Lung (tissue), 12 donors: ENCODE data around the gene SCYGR8. TPM values are rescaled to one million over a fixed set of nuclear protein-coding genes. Genes with fewer than 3 reads are reported as not detected.

ENCODE experiments used
- ATAC-seq: fragments of 200-7000 bp; cut with Tn5 transposase; one replicate; pipeline ENCODE4 v1.9.1; 2020; ENCODE audit warnings: moderate number of reproducible peaks; ENCODE audit not compliant: insufficient read depth, low FRiP score
- DNase-seq, 3 donors: peaks; one replicate each; pipeline ENCODE4 v3.0.0-alpha.2; 2013 to 2017
- H3K27ac ChIP-seq, 2 donors: one replicate each; pipeline ENCODE4 v1.5.1; 2013; ENCODE audit warnings: mild to moderate bottlenecking in 2 of 2, moderate library complexity in 2 of 2, control low read depth in 1 of 2, inconsistent platforms in 1 of 2, low read depth in 1 of 2, low read length in 1 of 2
- H3K27me3 ChIP-seq, 3 donors: one replicate each; pipeline ENCODE4 v1.5.1; 2013; ENCODE audit warnings: low read length in 2 of 3; ENCODE audit not compliant: control insufficient read depth in 3 of 3, insufficient read depth in 3 of 3
- H3K36me3 ChIP-seq, 4 donors: one replicate each; pipeline ENCODE4 v1.5.1; 2013; ENCODE audit warnings: low read length in 4 of 4, mild to moderate bottlenecking in 1 of 4, moderate library complexity in 1 of 4; ENCODE audit not compliant: control insufficient read depth in 4 of 4, insufficient read depth in 4 of 4
- H3K4me1 ChIP-seq, 5 donors: one replicate each; pipeline ENCODE4 v1.5.1; 2013; ENCODE audit warnings: low read length in 5 of 5, mild to moderate bottlenecking in 2 of 5, moderate library complexity in 1 of 5; ENCODE audit not compliant: control insufficient read depth in 5 of 5, insufficient read depth in 5 of 5
- H3K4me3 ChIP-seq: one replicate; pipeline ENCODE4 v1.5.1; 2013; ENCODE audit warnings: mild to moderate bottlenecking, control low read depth, moderate library complexity
- H3K9ac ChIP-seq, 2 donors: one replicate each; pipeline ENCODE4 v1.5.1; 2013; ENCODE audit warnings: low read length in 2 of 2, control low read depth in 1 of 2; ENCODE audit not compliant: insufficient read depth in 1 of 2
- H3K9me3 ChIP-seq, 4 donors: one replicate each; pipeline ENCODE4 v1.5.1; 2013; ENCODE audit warnings: low read length in 3 of 4, mild to moderate bottlenecking in 1 of 4, moderate library complexity in 1 of 4; ENCODE audit not compliant: control insufficient read depth in 4 of 4, insufficient read depth in 3 of 4
- WGBS, 2 donors: extraction: QIAGEN DNeasy Blood & Tissue Kit; methylation state at CpG; one replicate each; pipeline ENCODE4 v1.1.7; 2013; 5-methylcytosine and 5-hydroxymethylcytosine counted together
- polyA plus RNA-seq, 2 donors: library from polyadenylated mRNA; stranded (reverse); fragments of 200-250 nt; gene quantifications; one replicate each; pipeline ENCODE4 v1.2.1, GENCODE V29; 2013
- total RNA-seq, 2 donors: library from RNA; depleted of rRNA in 1 of 2; stranded (reverse); fragments of >200 nt in 1 of 2; gene quantifications; one replicate each; pipeline ENCODE4 v1.2.1, GENCODE V29; 2014 to 2021
- TF ChIP-seq, protein P1 (sequence below): IDR thresholded peaks from 2 replicates; pipeline ENCODE4 v1.5.1; 2012; ENCODE audit warnings: mild to moderate bottlenecking; ENCODE audit errors: control extremely low read depth, extremely low read depth
- donor health status: control.
- donor health status: control.
- donor health status: Bipolar disorder and iron deficiency.
- donor health status: healthy.
- donor health status: DM: yes; HTN: yes; CAD: no.

Gene SCYGR8
- total and polyA plus RNA-seq, 4 donors = not detected

DNA sequence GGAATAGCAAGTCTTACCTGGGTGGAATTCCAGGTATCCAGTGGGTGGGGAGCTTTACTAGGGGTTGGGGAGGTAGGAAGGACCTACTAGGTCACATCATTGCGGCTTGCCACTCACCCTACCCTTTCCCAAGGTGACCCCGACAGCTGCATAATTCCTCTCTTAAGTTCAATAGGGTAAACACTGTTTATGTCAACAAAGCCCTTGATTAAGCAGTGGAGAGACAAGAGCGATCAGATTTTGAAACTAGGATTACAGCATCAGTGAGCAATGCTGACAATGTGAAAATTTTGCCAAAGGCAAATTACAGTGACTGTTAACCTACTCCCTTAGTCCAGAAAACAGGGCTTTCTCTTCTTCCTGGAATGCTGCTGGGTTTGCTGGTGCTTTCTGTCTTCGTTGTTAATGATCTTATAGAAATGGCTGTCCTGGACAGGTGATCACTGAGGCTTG, 42.4 kb upstream of the SCYGR8 start:
- ATAC-seq = peak; percentile 70
- peak in 2 of 3 donors; percentile 20 to 44 for DNase-seq
- no peaks in the 10 kb centered on the region for H3K27me3 ChIP-seq
- WGBS, 2 donors = 48 to 75% methylated on average over 4 of the region's 4 CpGs
- TF ChIP-seq, protein P1, sequence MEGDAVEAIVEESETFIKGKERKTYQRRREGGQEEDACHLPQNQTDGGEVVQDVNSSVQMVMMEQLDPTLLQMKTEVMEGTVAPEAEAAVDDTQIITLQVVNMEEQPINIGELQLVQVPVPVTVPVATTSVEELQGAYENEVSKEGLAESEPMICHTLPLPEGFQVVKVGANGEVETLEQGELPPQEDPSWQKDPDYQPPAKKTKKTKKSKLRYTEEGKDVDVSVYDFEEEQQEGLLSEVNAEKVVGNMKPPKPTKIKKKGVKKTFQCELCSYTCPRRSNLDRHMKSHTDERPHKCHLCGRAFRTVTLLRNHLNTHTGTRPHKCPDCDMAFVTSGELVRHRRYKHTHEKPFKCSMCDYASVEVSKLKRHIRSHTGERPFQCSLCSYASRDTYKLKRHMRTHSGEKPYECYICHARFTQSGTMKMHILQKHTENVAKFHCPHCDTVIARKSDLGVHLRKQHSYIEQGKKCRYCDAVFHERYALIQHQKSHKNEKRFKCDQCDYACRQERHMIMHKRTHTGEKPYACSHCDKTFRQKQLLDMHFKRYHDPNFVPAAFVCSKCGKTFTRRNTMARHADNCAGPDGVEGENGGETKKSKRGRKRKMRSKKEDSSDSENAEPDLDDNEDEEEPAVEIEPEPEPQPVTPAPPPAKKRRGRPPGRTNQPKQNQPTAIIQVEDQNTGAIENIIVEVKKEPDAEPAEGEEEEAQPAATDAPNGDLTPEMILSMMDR = no peak
- H3K4me3 ChIP-seq = no peak overlapping the region
- no peak overlapping the region for H3K9ac ChIP-seq
- H3K27ac ChIP-seq = peak overlapping the region in 1 of 2 donors; percentile 79
- peaks cover 0 to 3% (median 0%) of the 10 kb centered on the region in 4 donors for H3K36me3 ChIP-seq
- peaks cover 0 to 7% (median 0%) of the 10 kb centered on the region in 5 donors for H3K4me1 ChIP-seq
- H3K9me3 ChIP-seq = peaks cover 0 to 5% (median 0%) of the 10 kb centered on the region in 4 donors

DNA sequence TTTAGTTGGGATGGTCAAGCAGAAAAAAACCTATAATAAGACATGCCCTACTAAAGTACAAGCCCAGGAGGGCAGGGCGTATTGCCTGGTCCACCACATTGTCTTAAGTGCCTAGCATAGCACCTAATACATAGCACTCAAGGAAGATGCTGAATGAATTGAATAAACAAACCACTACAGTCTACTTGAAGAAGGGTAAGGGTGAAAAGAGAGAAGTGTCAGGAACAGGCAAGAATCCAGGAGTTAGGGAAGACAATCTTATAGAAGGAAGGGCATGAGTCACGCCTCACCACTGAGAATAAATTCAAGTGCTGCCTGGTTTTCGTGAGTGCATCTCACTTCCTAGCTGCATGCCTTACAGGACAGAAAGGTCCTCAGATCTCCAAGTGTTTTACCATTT, 41.7 kb upstream of the SCYGR8 start:
- 60 to 79% methylated on average over 3 of the region's 3 CpGs for WGBS, 2 donors
- ATAC-seq = peak; percentile 58
- H3K27ac ChIP-seq = peak overlapping the region in 1 of 2 donors; percentile 24

GRCh38 chr2:227706859-227707258, 38.8 kb upstream of the SCYGR8 start:
- no peak overlapping the region for H3K9ac ChIP-seq
- TF ChIP-seq, protein P1 = no peak
- ATAC-seq (no peak), DNase-seq (no peak)
- peaks cover 0 to 3% (median 0%) of the 10 kb centered on the region in 4 donors for H3K36me3 ChIP-seq
- no peaks in the 10 kb centered on the region for H3K27me3 ChIP-seq
- WGBS, 2 donors = 86 to 95% methylated on average over 4 of the region's 4 CpGs
- H3K9me3 ChIP-seq = no peaks in the 10 kb centered on the region
- H3K4me1 ChIP-seq = peaks cover 0 to 7% (median 0%) of the 10 kb centered on the region in 5 donors
- H3K27ac ChIP-seq = no peak overlapping the region
- no peak overlapping the region for H3K4me3 ChIP-seq

More for the DNA sequence above, 41.7 kb upstream of the SCYGR8 start:
- Histone ChIP-seq H3K36me3 (peaks cover 0 to 3% (median 0%) of the 10 kb centered on the region in 4 donors), H3K27me3 (no peaks in the 10 kb centered on the region), H3K4me1 (peaks cover 0 to 7% (median 0%) of the 10 kb centered on the region in 5 donors), H3K9ac (no peak overlapping the region), H3K4me3 (no peak overlapping the region), H3K9me3 (peaks cover 0 to 5% (median 0%) of the 10 kb centered on the region in 4 donors)
- TF ChIP-seq, protein P1 = no peak
- no peak for DNase-seq

DNA sequence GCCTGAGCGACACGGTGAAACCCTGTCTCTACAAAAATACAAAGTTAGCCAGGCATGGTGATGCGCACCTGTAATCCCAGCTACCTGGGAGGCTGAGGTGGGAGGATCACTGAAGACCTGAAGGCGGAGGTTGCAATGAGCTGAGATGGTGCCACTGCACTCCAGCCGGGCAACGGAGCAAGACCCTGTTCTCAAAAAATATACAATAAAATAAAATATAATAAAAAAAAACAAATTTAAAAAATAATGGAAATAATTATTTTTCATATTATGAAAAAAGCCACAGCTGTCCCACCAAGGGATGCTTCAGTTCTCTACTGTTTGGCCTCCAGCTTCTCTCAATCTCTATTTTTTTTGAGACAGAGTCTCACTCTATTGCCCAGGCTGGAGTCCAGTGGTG, 38.3 kb upstream of the SCYGR8 start:
- H3K9me3 ChIP-seq = no peaks in the 10 kb centered on the region
- H3K9ac ChIP-seq = no peak overlapping the region
- no peak overlapping the region for H3K27ac ChIP-seq
- no peak overlapping the region for H3K4me3 ChIP-seq
- TF ChIP-seq, protein P1 = no peak
- ATAC-seq = no peak
- WGBS, 2 donors = 90 to 91% methylated on average over 6 of the region's 6 CpGs
- no peaks in the 10 kb centered on the region for H3K27me3 ChIP-seq
- H3K36me3 ChIP-seq = peaks cover 0 to 3% (median 0%) of the 10 kb centered on the region in 4 donors
- H3K4me1 ChIP-seq = peaks cover 0 to 7% (median 0%) of the 10 kb centered on the region in 5 donors
- no peak for DNase-seq
